Vagina (tissue), 2 donors: ENCODE results near the gene RABL6.
A peak's percentile ranks its signal among the peaks of the same experiment; 100 is the strongest.

Experiments used
- CTCF ChIP-seq, 3 experiments: fragments of 450-650 bp in 2 of 3; fragments of 200-600 bp in 1 of 3; sonication (generic) in 1 of 3; IDR thresholded peaks; one replicate each; pipeline ENCODE4 v1.5.1; 2017 to 2019; ENCODE audit warnings: antibody characterized with exemption in 3 of 3, mild to moderate bottlenecking in 2 of 3, moderate library complexity in 2 of 3
- POLR2A ChIP-seq, 2 donors: fragments of 450-650 bp; IDR thresholded peaks; one replicate each; pipeline ENCODE4 v1.6.1; 2017; ENCODE audit warnings: antibody characterized with exemption in 2 of 2, mild to moderate bottlenecking in 2 of 2, moderate library complexity in 2 of 2

GRCh38 chr9:136886610-136887597, 79.2 kb downstream of the RABL6 start:
- TF ChIP-seq POLR2A (IDR thresholded peaks at IDR 0.05) (no peak), CTCF (IDR thresholded peaks at IDR 0.05) (peak in 1 of 3 experiments; percentile 9)
